ENCODE data around the gene TRIM9. TPM values are rescaled to one million over a fixed set of nuclear protein-coding genes. Genes with fewer than 3 reads are reported as not detected.

TRIM9 gene
- total and polyA plus RNA-seq, 9 of the 15 experiments (the other 6 are each of a cell fraction or from before 2014, with no cell fraction given): 0.03 to 0.15 (median 0.04) TPM; not detected in 4

DNA sequence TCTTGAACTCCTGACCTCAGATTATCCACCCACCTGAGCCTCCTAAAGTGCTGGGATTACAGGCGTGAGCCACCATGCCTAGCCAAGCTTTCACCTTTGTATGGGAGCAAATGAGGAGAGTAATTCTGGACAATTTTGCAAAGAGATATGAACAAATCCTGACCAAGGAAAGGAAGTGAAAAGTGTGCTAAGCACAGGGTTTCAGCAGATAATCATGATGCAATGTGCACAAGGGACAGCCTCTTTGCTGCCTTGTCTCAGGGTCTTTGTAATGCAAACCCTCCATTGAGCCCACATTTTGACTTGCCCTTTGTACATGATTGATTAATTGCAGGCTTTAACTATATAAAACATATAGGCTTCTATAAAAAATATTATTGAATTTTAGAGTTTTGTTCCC, 141.4 kb downstream of the TRIM9 start:
- intact Hi-C loops (cut with micrococcal nuclease) (loop anchor here (10.0 kb wide), 1 partner anchor 271 kb away; no protein-coding TSS in a partner anchor), in situ Hi-C loops (cut with MboI) (no loop called here)
- no peak for DNase-seq (ENCODE audit: extremely low read depth in 1 of 4, low spot score in 3 of 4)
- Histone ChIP-seq H3K4me3 (no peak overlapping the region), H3K27ac (ENCODE audit: extremely low read depth, low read depth, low read length) (no peak overlapping the region), H3K9me1 (ENCODE audit: control insufficient read depth, insufficient read depth, low read length) (no peaks in the 10 kb centered on the region), H3K4me2 (ENCODE audit: insufficient read depth, low read length) (no peak overlapping the region), H2AFZ (ENCODE audit: low read depth, low read length) (no peak overlapping the region), H3K27me3 (ENCODE audit: control insufficient read depth in 2 of 2, insufficient read depth in 2 of 2, low read length in 2 of 2) (no peaks in the 10 kb centered on the region), H4K20me1 (replicated peaks; ENCODE audit: control insufficient read depth, insufficient read depth, low read length) (no peaks in the 10 kb centered on the region), H3K79me2 (ENCODE audit: control insufficient read depth, insufficient read depth, low read length) (no peaks in the 10 kb centered on the region), H3K4me1 (replicated peaks in 1 of 2; ENCODE audit: control insufficient read depth in 2 of 2, insufficient read depth in 2 of 2, low read length in 2 of 2) (peaks cover 0 to 12% of the 10 kb centered on the region in 2 experiments; a peak in 3 of 5 replicates), H3K9me3 (replicated peaks; ENCODE audit: control insufficient read depth, insufficient read depth, low read depth, low read length) (no peaks in the 10 kb centered on the region), H3K36me3 (ENCODE audit: control insufficient read depth, insufficient read depth, low read length) (no peaks in the 10 kb centered on the region), H3K9ac (ENCODE audit: insufficient read depth in 1 of 2, low read depth in 2 of 2, low read length in 2 of 2) (no peak overlapping the region)
- no peak for FAIRE-seq
- no TSS peak for BruUV-seq (replicated peaks)
- CTCF ChIA-PET (ENCODE audit: low intra/inter-chr PET ratio): no interaction called here
- 44% methylated on average over 1 of the region's 1 CpG for WGBS (ENCODE audit: insufficient coverage, low coverage, missing lambda C conversion rate)
- no peak for ATAC-seq
- POLR2A ChIA-PET: interaction anchor here (2.0 kb wide), 1 partner anchor 9 kb away, joined by 5 read pairs; the partner anchor contains the start of gene PYGL
- TF ChIP-seq GABPA (tag; conservative IDR thresholded peaks at IDR 0.05; ENCODE audit: low read depth): no peak
- TF ChIP-seq TRIM28 (IDR thresholded peaks at IDR 0.05): no peak
- TF ChIP-seq, protein P1, sequence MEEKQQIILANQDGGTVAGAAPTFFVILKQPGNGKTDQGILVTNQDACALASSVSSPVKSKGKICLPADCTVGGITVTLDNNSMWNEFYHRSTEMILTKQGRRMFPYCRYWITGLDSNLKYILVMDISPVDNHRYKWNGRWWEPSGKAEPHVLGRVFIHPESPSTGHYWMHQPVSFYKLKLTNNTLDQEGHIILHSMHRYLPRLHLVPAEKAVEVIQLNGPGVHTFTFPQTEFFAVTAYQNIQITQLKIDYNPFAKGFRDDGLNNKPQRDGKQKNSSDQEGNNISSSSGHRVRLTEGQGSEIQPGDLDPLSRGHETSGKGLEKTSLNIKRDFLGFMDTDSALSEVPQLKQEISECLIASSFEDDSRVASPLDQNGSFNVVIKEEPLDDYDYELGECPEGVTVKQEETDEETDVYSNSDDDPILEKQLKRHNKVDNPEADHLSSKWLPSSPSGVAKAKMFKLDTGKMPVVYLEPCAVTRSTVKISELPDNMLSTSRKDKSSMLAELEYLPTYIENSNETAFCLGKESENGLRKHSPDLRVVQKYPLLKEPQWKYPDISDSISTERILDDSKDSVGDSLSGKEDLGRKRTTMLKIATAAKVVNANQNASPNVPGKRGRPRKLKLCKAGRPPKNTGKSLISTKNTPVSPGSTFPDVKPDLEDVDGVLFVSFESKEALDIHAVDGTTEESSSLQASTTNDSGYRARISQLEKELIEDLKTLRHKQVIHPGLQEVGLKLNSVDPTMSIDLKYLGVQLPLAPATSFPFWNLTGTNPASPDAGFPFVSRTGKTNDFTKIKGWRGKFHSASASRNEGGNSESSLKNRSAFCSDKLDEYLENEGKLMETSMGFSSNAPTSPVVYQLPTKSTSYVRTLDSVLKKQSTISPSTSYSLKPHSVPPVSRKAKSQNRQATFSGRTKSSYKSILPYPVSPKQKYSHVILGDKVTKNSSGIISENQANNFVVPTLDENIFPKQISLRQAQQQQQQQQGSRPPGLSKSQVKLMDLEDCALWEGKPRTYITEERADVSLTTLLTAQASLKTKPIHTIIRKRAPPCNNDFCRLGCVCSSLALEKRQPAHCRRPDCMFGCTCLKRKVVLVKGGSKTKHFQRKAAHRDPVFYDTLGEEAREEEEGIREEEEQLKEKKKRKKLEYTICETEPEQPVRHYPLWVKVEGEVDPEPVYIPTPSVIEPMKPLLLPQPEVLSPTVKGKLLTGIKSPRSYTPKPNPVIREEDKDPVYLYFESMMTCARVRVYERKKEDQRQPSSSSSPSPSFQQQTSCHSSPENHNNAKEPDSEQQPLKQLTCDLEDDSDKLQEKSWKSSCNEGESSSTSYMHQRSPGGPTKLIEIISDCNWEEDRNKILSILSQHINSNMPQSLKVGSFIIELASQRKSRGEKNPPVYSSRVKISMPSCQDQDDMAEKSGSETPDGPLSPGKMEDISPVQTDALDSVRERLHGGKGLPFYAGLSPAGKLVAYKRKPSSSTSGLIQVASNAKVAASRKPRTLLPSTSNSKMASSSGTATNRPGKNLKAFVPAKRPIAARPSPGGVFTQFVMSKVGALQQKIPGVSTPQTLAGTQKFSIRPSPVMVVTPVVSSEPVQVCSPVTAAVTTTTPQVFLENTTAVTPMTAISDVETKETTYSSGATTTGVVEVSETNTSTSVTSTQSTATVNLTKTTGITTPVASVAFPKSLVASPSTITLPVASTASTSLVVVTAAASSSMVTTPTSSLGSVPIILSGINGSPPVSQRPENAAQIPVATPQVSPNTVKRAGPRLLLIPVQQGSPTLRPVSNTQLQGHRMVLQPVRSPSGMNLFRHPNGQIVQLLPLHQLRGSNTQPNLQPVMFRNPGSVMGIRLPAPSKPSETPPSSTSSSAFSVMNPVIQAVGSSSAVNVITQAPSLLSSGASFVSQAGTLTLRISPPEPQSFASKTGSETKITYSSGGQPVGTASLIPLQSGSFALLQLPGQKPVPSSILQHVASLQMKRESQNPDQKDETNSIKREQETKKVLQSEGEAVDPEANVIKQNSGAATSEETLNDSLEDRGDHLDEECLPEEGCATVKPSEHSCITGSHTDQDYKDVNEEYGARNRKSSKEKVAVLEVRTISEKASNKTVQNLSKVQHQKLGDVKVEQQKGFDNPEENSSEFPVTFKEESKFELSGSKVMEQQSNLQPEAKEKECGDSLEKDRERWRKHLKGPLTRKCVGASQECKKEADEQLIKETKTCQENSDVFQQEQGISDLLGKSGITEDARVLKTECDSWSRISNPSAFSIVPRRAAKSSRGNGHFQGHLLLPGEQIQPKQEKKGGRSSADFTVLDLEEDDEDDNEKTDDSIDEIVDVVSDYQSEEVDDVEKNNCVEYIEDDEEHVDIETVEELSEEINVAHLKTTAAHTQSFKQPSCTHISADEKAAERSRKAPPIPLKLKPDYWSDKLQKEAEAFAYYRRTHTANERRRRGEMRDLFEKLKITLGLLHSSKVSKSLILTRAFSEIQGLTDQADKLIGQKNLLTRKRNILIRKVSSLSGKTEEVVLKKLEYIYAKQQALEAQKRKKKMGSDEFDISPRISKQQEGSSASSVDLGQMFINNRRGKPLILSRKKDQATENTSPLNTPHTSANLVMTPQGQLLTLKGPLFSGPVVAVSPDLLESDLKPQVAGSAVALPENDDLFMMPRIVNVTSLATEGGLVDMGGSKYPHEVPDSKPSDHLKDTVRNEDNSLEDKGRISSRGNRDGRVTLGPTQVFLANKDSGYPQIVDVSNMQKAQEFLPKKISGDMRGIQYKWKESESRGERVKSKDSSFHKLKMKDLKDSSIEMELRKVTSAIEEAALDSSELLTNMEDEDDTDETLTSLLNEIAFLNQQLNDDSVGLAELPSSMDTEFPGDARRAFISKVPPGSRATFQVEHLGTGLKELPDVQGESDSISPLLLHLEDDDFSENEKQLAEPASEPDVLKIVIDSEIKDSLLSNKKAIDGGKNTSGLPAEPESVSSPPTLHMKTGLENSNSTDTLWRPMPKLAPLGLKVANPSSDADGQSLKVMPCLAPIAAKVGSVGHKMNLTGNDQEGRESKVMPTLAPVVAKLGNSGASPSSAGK (IDR thresholded peaks at IDR 0.05): no peak
- TF ChIP-seq ZNF174 (CRISPR knock-in tag; IDR thresholded peaks at IDR 0.05): no peak
- no peak for TF ChIP-seq SP2 (IDR thresholded peaks at IDR 0.05; ENCODE audit: extremely low read depth, low read depth, low read length, poor library complexity, severe bottlenecking)
- no peak for TF ChIP-seq HCFC1 (IDR thresholded peaks at IDR 0.05; ENCODE audit: low read depth, low read length)
- TF ChIP-seq, protein P2, sequence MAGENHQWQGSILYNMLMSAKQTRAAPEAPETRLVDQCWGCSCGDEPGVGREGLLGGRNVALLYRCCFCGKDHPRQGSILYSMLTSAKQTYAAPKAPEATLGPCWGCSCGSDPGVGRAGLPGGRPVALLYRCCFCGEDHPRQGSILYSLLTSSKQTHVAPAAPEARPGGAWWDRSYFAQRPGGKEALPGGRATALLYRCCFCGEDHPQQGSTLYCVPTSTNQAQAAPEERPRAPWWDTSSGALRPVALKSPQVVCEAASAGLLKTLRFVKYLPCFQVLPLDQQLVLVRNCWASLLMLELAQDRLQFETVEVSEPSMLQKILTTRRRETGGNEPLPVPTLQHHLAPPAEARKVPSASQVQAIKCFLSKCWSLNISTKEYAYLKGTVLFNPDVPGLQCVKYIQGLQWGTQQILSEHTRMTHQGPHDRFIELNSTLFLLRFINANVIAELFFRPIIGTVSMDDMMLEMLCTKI (IDR thresholded peaks at IDR 0.05; ENCODE audit: partially characterized antibody): no peak
- no peak for TF ChIP-seq ZNF133 (CRISPR knock-in tag; IDR thresholded peaks at IDR 0.05)
- no peak for TF ChIP-seq ZFP1 (CRISPR knock-in tag; IDR thresholded peaks at IDR 0.05)
- no peak for TF ChIP-seq YY1 (IDR thresholded peaks at IDR 0.05; ENCODE audit: borderline replicate concordance in 1 of 3, control insufficient read depth in 1 of 3, extremely low read depth in 1 of 3, insufficient read depth in 3 of 3, insufficient read length in 1 of 3, insufficient replicate concordance in 2 of 3, low read depth in 1 of 3, low read length in 2 of 3)

All from K562 (cell line).